AG04450 (cell line): Measurements from ENCODE around the gene GK2. TPM values are rescaled to one million over a fixed set of nuclear protein-coding genes. Genes with fewer than 3 reads are reported as not detected.

Experiments used
- CTCF ChIA-PET: fragments of 300-600, 350-600 bp; formaldehyde crosslinking; extraction: SDS; loops from one replicate; lab custom pipeline; 2022; ENCODE audit warnings: antibody characterized with exemption, inconsistent platforms; lab: Charles Lee
- POLR2A ChIA-PET: fragments of 350-600 bp; formaldehyde crosslinking; extraction: SDS; loops from one replicate; lab custom pipeline; 2021; ENCODE audit warnings: antibody characterized with exemption, inconsistent platforms; lab: Yijun Ruan, JAX
- DNase-seq: peaks from one replicate; pipeline ENCODE4 v3.0.0-alpha.2; 2011; ENCODE audit warnings: low read depth, low spot score
- H3K27ac ChIP-seq: one replicate; pipeline ENCODE4 v1.5.1; 2012; ENCODE audit warnings: low read depth, low read length, control low read depth
- H3K27me3 ChIP-seq: one replicate; pipeline ENCODE4 v1.6.0; 2012; ENCODE audit warnings: low read length; ENCODE audit not compliant: control insufficient read depth, insufficient read depth
- H3K4me3 ChIP-seq: 2 replicates; pipeline ENCODE4 v1.5.1; 2011; ENCODE audit warnings: mild to moderate bottlenecking, low read depth, low read length, control low read depth
- H3K9me3 ChIP-seq: 2 replicates; pipeline ENCODE4 v1.5.1; 2012; ENCODE audit warnings: low read length; ENCODE audit not compliant: control insufficient read depth, insufficient read depth
- polyA plus RNA-seq: library from polyadenylated mRNA; depleted of rRNA; stranded (reverse); fragments of >200 nt; gene quantifications from 2 replicates; pipeline ENCODE4 v1.2.3, GENCODE V29; 2011
- TF ChIP-seq, protein P1 (sequence below): IDR thresholded peaks from 2 replicates; pipeline ENCODE4 v1.5.1; 2011; ENCODE audit warnings: low read depth, low read length, control low read depth, inconsistent platforms

The GK2 gene
- polyA plus RNA-seq, 1 experiment: not detected

DNA sequence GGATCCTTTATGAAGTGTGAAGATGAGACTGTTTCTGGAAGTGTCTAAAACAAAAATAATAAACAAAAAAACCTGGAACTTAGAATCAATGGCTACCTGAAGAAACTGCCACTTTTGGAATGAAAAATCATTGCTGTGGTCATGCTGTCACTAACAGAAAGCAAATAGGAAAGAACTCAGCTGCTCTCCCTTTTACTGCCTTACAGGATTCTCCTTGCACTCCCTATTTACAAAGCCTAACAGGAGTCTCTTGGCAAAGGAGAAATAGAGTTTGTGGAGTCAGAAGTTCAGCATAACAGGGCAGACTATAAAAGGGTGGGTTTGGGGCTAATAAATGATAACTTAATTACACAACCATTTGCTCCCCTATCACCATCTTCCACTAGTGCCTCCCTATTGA is 19.0 kb upstream of the GK2 start:
- TF ChIP-seq, protein P1, sequence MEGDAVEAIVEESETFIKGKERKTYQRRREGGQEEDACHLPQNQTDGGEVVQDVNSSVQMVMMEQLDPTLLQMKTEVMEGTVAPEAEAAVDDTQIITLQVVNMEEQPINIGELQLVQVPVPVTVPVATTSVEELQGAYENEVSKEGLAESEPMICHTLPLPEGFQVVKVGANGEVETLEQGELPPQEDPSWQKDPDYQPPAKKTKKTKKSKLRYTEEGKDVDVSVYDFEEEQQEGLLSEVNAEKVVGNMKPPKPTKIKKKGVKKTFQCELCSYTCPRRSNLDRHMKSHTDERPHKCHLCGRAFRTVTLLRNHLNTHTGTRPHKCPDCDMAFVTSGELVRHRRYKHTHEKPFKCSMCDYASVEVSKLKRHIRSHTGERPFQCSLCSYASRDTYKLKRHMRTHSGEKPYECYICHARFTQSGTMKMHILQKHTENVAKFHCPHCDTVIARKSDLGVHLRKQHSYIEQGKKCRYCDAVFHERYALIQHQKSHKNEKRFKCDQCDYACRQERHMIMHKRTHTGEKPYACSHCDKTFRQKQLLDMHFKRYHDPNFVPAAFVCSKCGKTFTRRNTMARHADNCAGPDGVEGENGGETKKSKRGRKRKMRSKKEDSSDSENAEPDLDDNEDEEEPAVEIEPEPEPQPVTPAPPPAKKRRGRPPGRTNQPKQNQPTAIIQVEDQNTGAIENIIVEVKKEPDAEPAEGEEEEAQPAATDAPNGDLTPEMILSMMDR: no peak
- Histone ChIP-seq H3K4me3 (no peak overlapping the region), H3K9me3 (no peaks in the 10 kb centered on the region), H3K27ac (no peak overlapping the region), H3K27me3 (no peaks in the 10 kb centered on the region)
- CTCF ChIA-PET: no interaction called here
- POLR2A ChIA-PET: no interaction called here
- DNase-seq: no peak

DNA sequence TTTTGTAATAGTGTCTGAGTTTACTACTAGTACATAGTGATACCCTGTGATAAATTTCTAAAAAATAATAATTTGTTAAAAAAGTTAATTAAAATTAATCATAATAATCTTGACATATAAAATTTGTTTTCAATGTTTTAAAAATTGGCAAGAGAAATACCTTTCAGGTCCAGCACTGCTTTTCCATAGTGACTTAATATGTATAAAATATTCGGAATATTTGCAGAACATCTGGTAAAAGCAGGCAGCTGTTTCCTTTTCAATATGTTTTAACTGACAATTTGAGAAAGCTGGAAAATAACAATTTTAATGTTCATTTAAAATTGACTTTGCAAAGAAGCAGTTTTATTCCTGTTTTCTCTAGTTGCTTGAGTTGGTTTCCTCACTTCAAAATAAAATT is 17.6 kb upstream of the GK2 start:
- TF ChIP-seq, protein P1: no peak
- Histone ChIP-seq H3K9me3 (no peaks in the 10 kb centered on the region), H3K27ac (no peak overlapping the region), H3K27me3 (no peaks in the 10 kb centered on the region), H3K4me3 (no peak overlapping the region)
- CTCF ChIA-PET: no interaction called here
- POLR2A ChIA-PET: no interaction called here
- no peak for DNase-seq

DNA sequence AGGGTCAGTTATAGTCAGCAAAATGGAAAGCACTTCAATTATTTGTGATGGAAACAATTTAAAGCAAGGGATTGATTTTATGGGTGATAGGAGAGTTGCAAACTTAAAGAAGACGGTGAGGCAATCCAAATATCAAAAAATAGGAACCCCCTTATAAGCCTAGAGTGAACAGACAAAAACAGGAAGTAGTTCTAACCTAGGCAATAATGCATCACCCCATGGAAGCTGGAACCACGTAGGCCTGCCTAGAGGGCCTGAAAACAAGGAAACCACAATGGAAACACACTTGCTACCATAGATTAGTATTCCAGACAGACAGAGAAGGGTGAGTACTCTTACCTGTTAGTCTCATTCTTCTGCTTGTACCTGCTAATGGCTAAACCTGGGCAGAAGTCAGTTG is 13.5 kb upstream of the GK2 start:
- H3K4me3 ChIP-seq: no peak overlapping the region
- no peak overlapping the region for H3K27ac ChIP-seq
- POLR2A ChIA-PET: no interaction called here
- CTCF ChIA-PET: interaction anchor here (0.6 kb wide), 1 partner anchor 68 kb away, joined by 3 read pairs; no protein-coding TSS in a partner anchor
- no peaks in the 10 kb centered on the region for H3K9me3 ChIP-seq
- H3K27me3 ChIP-seq: no peaks in the 10 kb centered on the region
- DNase-seq: no peak
- TF ChIP-seq, protein P1: no peak

DNA sequence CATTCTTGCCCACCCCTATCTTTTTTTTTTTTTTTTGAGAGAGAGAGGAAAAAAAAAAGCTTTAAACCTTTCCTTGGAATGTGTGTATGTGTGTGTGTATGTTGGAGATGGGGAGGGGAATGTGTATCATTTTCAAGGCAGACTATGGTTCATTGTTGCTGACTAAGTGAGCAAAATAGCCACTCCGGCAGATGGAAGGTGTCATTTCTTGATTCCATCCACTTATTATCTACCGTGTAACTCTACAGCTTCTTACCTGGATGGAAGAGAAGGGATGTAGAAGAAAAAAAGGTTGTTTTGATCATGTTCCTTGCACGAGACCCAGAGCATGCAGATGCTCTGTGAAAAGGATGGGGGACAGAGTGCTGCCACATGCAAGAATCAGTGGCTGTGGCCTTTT is 5.9 kb upstream of the GK2 start:
- ChIA-PET POLR2A (no interaction called here), CTCF (no interaction called here)
- DNase-seq: no peak
- Histone ChIP-seq H3K9me3 (no peaks in the 10 kb centered on the region), H3K27ac (no peak overlapping the region), H3K4me3 (no peak overlapping the region), H3K27me3 (no peaks in the 10 kb centered on the region)
- TF ChIP-seq, protein P1: no peak

DNA sequence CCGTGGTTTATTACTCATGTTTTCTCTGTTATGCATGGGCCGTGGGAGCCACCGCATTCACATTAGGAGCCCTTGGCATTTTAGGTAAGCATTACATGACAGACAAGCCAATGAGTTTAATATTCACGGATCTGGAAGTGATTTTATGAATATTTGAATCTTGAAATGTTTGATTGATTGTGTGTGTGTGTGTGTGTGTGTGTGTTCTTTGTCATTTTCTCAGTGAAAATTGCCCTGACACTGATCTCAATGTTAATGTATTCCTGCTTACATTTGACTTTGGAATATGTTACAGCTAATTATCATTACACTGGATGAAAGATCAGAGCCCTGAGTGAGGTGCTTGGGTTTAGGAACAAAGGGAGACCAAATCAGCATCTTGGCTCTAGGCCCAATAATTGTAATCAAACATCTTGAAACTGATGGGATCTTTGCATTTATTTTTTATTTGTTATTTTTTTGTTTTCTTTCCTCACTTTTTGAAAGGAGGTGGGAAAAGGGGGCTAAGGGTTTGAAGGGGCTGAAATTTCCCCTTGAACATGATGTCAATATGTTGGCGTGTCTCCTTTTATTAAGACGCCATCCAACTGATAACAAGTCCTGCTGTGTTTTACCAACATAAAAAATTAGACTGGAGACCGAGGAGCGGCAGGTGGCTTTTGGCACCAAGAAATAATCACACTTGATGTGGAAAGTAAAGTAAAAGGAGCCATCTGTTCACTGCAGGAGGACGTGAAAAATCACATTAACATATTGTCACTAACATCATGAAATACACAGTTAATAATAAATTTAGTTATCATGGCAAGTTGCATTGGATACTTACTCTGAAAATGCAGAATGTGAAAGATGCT is 5.2 kb upstream of the GK2 start:
- H3K9me3 ChIP-seq: no peaks in the 10 kb centered on the region
- H3K27ac ChIP-seq: no peak overlapping the region
- no peak for DNase-seq
- TF ChIP-seq, protein P1: no peak
- ChIA-PET CTCF (no interaction called here), POLR2A (no interaction called here)
- H3K4me3 ChIP-seq: no peak overlapping the region
- H3K27me3 ChIP-seq: no peaks in the 10 kb centered on the region
